Activated T-helper 1 cell treated with anti-CD3 and anti-CD28 coated beads, Interleukin-12 subunit alpha, Interleukin-12 subunit beta, Interleukin-2, Interleukin-4 antibody, amounts not matched to agents 30 ng/mL and 10 ng/mL and 1 ng/mL, durations not matched to agents 14 hours and 24 hours and 36 hours (primary cell): ENCODE measurements around the gene SLC22A2. TPM values are rescaled to one million over a fixed set of nuclear protein-coding genes. Genes with fewer than 3 reads are reported as not detected.

Experiments used
- DNase-seq: peaks from one replicate; pipeline ENCODE4 v3.0.0; 2021; ENCODE audit warnings: low spot score
- H3K27ac Mint-ChIP-seq: one replicate; pipeline ENCODE4 v1.8.0; 2021; ENCODE audit warnings: mild to moderate bottlenecking, mixed read lengths
- H3K27me3 Mint-ChIP-seq: one replicate; pipeline ENCODE4 v1.8.0; 2022; ENCODE audit warnings: mild to moderate bottlenecking, moderate library complexity, mixed read lengths; ENCODE audit not compliant: insufficient read depth
- H3K36me3 Mint-ChIP-seq: one replicate; pipeline ENCODE4 v1.8.0; 2021; ENCODE audit warnings: low read depth, mixed read lengths
- H3K4me1 Mint-ChIP-seq: one replicate; pipeline ENCODE4 v1.8.0; 2021; ENCODE audit warnings: low read depth, mixed read lengths
- H3K4me3 Mint-ChIP-seq: one replicate; pipeline ENCODE4 v1.8.0; 2021; ENCODE audit warnings: mild to moderate bottlenecking, moderate library complexity, mixed read lengths
- H3K9me3 Mint-ChIP-seq: one replicate; pipeline ENCODE4 v1.8.0; 2021; ENCODE audit warnings: mixed read lengths
- intact Hi-C: fragments of 100-400 bp; cut with micrococcal nuclease; formaldehyde crosslinking; loops from one replicate; pipeline ENCODE4 v1.15.1; 2024
- total RNA-seq: library from RNA; stranded (reverse); gene quantifications from 2 replicates; pipeline ENCODE4 v1.2.3, GENCODE V29; 2022

SLC22A2 gene
- total RNA-seq, 1 donor from 2014 or later = not detected

GRCh38 chr6:160180706-160181105 lies 77.9 kb downstream of the SLC22A2 start:
- H3K9me3 Mint-ChIP-seq = peaks cover 4% of the 10 kb centered on the region
- H3K4me3 Mint-ChIP-seq = no peak overlapping the region
- H3K4me1 Mint-ChIP-seq = no peaks in the 10 kb centered on the region
- H3K36me3 Mint-ChIP-seq = no peaks in the 10 kb centered on the region
- H3K27ac Mint-ChIP-seq = no peak overlapping the region
- DNase-seq = no peak
- intact Hi-C loops = no loop called here
- peaks cover 13% of the 10 kb centered on the region for H3K27me3 Mint-ChIP-seq

GRCh38 chr6:160178271-160178670 lies 80.3 kb downstream of the SLC22A2 start:
- H3K27ac Mint-ChIP-seq = no peak overlapping the region
- peaks cover 15% of the 10 kb centered on the region for H3K27me3 Mint-ChIP-seq
- no peaks in the 10 kb centered on the region for H3K9me3 Mint-ChIP-seq
- H3K4me3 Mint-ChIP-seq = no peak overlapping the region
- DNase-seq = no peak
- no peaks in the 10 kb centered on the region for H3K36me3 Mint-ChIP-seq
- intact Hi-C loops = no loop called here
- no peaks in the 10 kb centered on the region for H3K4me1 Mint-ChIP-seq

- intact Hi-C loops = no loop called here
- Mint-ChIP-seq H3K4me1 (no peaks in the 10 kb centered on the region), H3K27me3 (peaks cover 22% of the 10 kb centered on the region), H3K27ac (no peak overlapping the region), H3K4me3 (no peak overlapping the region), H3K36me3 (no peaks in the 10 kb centered on the region), H3K9me3 (no peaks in the 10 kb centered on the region)
- DNase-seq = no peak
These were observed 81.4 kb downstream of the SLC22A2 start for GRCh38 chr6:160177220-160177619.

GRCh38 chr6:160174681-160175080 lies 83.9 kb downstream of the SLC22A2 start:
- H3K9me3 Mint-ChIP-seq = no peaks in the 10 kb centered on the region
- no peak overlapping the region for H3K27ac Mint-ChIP-seq
- no peaks in the 10 kb centered on the region for H3K36me3 Mint-ChIP-seq
- intact Hi-C loops = no loop called here
- no peak overlapping the region for H3K4me3 Mint-ChIP-seq
- H3K27me3 Mint-ChIP-seq = peaks cover 23% of the 10 kb centered on the region
- no peaks in the 10 kb centered on the region for H3K4me1 Mint-ChIP-seq
- no peak for DNase-seq

GRCh38 chr6:160173806-160174527 lies 84.7 kb downstream of the SLC22A2 start:
- DNase-seq = no peak
- Mint-ChIP-seq H3K9me3 (no peaks in the 10 kb centered on the region), H3K4me3 (no peak overlapping the region), H3K4me1 (no peaks in the 10 kb centered on the region), H3K27ac (no peak overlapping the region), H3K27me3 (peaks cover 23% of the 10 kb centered on the region), H3K36me3 (no peaks in the 10 kb centered on the region)
- intact Hi-C loops = no loop called here

DNA sequence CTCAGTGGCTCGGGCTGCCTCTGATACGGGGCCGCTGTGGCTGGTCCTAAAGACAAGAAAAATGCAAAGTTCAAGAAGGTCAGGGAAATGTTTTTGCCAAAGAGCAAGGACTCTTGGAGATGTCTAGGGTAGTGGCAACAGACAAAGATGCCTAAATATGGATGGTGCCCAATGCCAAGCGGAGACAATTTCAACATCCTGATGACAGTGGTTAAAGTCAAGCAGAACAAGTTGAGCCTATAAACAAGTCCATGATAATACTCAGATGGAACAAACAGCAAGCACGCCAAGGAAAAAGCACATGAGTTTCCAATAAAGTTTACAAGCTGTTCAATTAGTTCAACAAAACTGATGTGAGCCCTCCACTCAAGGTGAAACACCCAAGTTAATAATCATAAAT lies 85.9 kb downstream of the SLC22A2 start:
- Mint-ChIP-seq H3K4me1 (no peaks in the 10 kb centered on the region), H3K27ac (no peak overlapping the region), H3K9me3 (no peaks in the 10 kb centered on the region), H3K36me3 (no peaks in the 10 kb centered on the region), H3K27me3 (peaks cover 17% of the 10 kb centered on the region), H3K4me3 (no peak overlapping the region)
- intact Hi-C loops = no loop called here
- no peak for DNase-seq

DNA sequence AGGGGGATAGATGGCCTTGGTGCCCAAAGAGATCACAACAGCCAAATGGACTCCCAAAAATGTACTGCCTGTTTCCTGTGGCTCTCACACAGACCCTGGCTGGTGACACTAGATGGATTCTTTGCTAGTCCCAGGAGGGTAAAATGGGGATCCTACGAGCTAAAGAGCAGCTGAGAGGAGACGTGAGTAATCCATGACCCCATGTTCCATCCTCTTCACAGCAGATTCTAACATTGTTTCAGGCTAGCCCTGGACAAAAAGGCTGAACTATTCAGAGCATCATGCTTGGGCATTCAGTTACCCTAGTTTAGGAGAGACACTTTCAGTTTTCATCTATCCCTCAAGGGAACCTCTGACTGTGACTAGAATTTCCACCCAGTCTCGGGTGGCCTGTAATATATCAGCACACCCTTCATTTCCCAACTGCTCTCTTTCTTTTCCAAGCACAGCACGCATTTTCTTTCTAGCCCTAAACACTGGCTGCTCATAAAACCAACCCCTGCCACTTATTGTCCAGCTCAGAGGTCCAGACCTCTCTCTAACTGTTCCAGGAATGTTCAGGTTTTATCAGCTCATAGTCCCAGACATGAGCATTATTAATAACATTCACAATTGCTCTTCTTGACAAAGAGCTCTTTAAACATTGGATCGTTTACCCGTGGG lies 88.5 kb downstream of the SLC22A2 start:
- Mint-ChIP-seq H3K4me1 (no peaks in the 10 kb centered on the region), H3K4me3 (no peak overlapping the region), H3K27ac (no peak overlapping the region), H3K9me3 (no peaks in the 10 kb centered on the region), H3K36me3 (no peaks in the 10 kb centered on the region), H3K27me3 (peaks cover 10% of the 10 kb centered on the region)
- no peak for DNase-seq
- intact Hi-C loops = no loop called here

GRCh38 chr6:160167604-160168399 lies 90.8 kb downstream of the SLC22A2 start:
- Mint-ChIP-seq H3K4me3 (no peak overlapping the region), H3K9me3 (no peaks in the 10 kb centered on the region), H3K4me1 (no peaks in the 10 kb centered on the region), H3K27ac (no peak overlapping the region), H3K27me3 (peaks cover 7% of the 10 kb centered on the region), H3K36me3 (no peaks in the 10 kb centered on the region)
- intact Hi-C loops = no loop called here
- no peak for DNase-seq

Other genes with a start within 250 kb of the SLC22A2 start
- 2.9 and 3.7 TPM in 2 replicates for gene SLC22A1, start 137.0 kb downstream of the SLC22A2 start, total RNA-seq
- gene SLC22A3, start 89.6 kb upstream of the SLC22A2 start, total RNA-seq = not detected in 2 replicates